ENCODE results near the gene TTLL11.

Gene TTLL11

DNA sequence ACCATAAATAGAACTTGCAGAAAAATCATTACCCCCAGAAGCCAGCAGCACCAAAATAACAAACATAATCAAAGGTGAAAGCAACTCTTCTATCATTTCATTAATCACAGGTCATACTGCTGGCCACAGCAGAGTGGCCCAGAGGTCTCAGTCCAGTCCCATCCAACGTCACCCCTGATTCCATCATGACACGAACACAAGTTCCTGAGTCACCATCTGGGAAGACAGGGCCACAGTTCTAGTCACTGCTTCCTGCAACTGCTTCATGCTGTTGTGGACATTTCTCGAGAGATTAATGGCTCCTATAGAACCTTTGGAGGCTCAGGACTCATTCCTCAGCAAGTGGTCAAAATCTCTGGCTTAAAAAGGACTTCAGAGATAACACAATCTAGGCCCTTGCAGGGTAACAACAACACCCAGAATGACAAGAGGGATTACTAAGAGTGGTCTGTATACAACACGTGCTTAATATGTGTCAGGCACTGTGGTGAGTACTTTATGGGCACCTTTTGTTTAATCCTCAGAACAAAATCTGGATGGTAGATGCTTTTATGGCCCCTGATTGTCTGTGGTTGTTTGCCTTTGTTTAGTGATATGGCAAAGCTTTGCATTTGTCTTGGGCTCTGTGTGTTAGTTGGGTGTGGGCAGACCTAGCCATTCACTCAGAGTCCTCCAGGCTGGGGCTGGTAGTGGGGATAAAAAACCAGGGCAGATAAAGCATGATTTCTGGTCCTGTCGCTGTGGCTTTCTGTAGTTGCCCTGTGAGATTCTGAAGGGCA lies 257.3 kb downstream of the TTLL11 start:
- DNase-seq (ENCODE audit: low read depth in 2 of 2): no peak

DNA sequence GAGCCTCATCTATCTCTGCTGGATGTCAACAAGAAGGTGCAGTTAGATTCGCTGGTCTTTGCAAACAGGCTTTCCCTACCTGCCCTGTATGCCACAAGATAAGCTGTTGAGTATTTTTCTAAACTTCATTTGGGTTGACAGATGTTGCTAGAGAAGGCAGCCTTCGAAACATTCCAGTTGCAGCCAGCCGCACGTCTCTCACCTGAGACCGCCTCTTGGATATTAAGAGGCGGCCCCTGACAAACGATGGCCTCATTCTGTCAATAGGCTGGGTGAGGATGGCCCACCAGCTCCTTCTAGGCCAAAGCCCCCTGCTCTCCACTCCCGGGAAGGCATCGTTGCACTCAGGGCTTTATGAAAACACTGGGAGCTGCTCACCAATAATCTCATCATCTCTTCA lies 260.0 kb downstream of the TTLL11 start:
- no peak for DNase-seq (ENCODE audit: low read depth in 2 of 2)

DNA sequence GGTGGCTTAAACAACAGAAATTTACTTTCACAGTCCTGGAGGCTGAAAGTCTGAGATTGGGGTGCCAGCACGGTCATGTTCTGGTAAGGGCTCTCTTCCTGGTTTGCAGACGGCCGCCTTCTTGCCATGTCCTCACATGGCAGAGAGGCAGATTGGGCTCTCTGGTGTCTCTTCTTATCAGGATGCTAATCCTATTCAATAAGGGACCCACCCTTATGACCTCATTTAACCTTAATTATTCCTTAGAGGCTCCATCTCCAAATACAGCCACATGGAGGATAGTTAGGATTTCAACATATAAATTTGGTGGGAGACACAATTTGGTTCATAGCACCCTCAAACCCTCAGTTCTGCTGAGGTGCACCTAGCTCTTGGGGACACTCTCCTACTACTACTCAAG lies 261.2 kb downstream of the TTLL11 start:
- DNase-seq (ENCODE audit: low read depth in 2 of 2): no peak

DNA sequence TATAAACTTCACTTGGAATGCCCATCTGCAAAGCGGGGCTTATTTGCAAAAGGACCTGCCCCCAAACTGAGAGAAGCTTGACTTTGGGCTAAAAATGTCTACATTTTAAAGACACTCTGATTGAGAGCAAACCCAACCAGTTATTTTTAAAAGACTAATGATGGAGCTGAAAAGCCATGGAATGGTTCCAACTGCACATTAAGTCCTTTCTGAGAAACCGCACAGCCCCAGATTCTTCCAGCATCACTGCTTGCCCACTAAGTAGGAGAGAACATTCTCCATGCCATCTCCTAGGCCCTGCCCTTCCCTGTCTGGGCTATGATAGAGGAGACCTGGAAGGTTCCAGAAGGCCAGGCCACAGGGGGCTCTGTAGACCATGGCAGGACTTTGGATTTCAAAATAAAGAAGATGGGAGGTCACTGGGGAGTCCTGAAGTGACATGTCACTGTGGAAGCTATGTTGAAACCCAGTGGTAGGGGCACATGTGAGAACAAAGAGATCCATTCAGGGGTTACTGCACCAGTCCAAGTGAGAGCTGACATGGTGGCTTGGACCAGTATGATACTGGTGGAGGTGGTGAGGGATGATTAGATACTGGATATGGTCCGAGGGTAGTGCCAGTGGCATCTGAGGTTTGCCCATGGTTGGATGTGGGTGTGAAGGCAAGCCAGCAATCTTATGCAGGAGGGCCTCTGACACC lies 262.5 kb downstream of the TTLL11 start:
- no peak for DNase-seq (ENCODE audit: low read depth in 2 of 2)

DNA sequence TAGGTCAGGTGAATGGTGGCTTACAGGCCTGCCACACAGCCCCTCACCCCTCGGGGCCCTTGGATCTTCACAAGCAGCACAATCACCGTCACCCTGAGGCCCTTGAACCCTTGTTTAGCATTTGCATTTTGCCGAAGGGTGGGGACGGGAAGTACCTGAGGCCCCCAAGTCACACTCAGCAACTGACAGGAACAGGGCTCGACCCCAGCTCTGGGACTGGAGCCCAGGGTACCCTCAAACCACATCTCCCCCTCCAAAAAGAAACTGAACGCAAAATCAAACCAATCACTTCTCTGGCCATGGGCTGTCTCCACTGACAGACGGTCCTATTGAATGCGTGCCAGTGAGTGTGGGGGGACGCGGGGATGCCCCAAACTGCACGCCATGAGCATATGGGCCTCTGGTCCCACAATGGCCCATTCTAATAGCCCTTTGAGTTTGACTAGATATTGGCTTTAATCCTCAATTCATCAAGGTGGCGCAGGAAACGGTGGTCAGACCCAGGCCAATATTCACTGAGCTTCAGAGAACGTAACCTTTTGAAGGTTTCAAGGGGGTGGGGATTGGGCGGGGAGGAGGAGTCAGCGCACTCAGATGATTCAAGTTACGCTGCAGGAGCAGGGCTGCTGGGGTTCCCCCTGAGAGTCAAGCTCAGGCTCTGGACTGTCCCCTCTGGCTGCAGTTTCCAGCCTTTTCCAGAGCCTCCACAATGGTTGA lies 265.7 kb downstream of the TTLL11 start:
- no peak for DNase-seq (ENCODE audit: low read depth in 2 of 2)

DNA sequence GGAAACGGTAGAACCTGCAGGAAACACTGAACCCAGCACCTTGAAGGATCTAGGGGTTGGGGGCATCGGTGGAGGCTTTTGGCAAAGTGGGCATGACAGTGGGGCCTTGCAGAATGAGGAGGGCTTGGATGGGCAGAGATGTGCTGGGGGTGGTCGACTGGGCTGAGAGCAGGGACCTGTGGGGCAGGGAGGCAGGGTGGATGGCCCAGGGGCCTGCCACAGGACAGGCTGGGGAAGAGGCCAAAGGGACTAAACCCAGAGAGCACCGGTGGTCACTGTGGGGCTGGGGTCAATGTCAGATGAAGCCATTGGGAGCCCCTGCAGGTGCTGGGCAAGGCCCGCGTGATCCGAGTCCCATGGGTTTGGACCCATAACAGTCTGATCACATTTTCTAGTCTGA lies 266.4 kb downstream of the TTLL11 start:
- DNase-seq (ENCODE audit: low read depth in 2 of 2): no peak

DNA sequence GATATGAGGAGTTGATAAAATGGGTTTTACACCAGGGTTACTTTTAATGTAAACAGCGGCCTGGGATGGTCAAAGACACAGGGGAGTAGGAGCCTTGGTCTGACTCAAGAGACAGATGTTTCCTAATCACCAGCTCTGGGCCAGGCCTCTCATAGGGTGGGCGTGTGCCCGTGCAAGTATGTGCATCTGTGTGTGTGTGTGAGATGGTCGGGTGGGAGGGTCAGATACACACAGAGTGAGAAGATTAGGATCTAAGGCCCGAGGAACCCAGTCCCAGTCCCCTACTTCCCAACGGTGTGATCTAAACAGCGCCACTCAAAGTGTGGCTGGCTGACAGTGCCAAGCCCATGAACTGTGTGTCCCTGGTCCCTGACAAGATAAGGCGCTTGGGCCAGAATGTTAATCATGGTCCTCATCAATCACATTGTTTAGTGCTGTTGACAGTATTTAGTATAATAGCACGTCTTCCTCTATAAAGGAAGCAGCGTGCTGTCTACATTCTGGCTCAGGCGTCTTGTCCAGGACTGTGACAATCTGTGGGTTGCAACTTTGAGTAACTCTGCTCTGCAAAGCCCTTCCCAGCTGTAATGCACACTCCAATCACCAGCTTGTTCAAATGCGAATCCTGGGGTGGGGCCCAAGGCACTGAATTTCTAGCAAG lies 267.9 kb downstream of the TTLL11 start:
- no peak for DNase-seq (ENCODE audit: low read depth in 2 of 2)

DNA sequence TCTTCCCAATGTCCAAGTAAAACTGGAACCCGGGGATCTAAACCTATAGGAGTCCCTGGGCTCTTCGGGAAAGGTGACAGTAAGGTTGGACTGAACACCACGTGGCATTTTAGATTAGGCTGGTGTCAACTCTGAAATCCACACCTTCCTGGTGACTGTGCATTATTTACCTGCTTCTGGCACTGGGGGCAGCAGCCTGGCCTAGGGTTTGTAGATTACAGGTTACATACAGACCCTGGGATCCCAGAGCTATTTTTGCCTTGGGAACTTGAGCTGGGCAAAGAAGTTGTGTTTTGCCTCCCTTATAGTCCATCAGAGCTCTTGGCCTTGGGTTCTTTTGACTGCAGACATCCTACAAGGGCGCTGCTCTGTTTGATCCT lies 268.5 kb downstream of the TTLL11 start:
- DNase-seq (ENCODE audit: low read depth in 2 of 2): no peak

DNA sequence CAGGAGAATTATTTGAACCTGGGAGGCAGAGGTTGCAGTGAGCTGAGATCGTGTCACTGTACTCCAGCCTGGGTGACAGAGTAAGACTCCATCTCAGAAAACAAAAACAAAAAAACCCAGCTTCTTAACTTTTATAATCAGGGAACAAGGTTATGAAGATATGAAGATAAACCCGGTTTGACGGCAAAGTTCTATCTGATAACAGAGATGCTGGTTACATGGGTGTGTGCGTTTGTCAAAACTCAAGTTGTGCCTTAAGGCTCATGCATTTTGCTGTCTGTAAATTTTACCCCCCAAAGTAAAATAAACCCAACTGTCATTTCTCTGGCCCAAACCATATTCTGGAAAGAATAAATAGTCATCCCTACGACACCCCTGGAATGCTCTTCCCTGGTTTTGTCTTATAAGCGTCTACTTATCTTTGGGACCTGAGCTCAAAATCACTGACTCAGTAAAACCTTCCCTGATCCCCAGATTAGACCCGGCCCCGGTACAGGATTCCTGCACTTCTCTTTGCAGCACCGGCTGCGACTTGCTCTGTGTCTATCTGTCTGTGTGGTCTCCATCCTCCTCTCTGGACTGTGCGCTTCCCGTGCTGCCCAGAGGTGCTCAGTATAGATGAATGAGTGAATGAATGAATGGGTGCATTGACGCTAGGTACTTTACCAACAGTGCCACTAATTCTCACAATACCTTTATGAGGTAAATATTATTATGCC lies 269.5 kb downstream of the TTLL11 start:
- DNase-seq (ENCODE audit: low read depth in 2 of 2): no peak

DNA sequence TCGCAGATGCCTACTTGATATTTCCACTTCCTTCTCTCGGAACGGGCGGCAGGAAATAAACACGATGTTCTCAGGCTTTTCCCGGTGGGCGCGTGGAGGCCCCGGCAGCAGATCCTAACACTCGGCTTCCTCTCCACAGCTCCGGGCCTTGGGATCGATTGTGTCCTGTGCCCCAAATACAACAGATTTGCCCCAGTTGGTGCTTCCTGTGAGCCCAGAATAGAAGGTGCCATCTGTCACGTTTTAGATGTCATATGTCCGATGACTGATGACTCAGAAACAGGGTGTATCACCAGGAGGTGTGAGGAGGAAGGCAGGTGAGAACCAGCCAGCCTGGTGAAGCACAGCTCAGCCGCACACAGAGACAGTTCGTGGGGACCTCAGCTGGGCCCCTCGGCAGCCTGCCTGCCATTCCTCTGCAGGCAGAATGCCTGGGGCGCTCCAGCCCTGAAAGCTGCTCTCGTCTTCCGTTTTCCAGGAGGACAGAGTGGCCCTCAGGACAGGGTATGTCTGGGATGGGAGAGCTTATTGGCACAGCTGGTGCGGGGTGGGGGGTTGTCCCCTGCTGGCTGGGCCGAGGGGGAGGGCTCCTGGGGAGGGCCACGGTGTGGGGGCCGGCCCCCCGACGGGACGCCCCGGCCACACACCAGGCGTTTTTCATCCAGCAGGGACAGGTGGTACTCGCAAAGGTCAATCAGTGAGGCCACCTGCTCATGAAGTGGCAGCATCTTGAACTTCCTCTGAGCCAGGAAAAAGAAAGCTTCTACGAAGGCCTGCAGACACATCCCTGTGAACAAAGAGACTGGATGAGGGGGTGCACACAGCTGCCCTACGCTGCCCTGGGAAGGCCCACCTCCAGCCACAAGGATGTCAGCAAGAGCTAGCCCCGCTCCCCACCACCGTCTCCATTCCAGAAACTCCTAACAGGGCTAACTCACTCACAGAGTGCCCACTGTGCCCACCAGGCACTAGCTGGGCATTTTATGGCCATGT lies 270.7 kb downstream of the TTLL11 start:
- no peak for DNase-seq (ENCODE audit: low read depth in 2 of 2)

DNA sequence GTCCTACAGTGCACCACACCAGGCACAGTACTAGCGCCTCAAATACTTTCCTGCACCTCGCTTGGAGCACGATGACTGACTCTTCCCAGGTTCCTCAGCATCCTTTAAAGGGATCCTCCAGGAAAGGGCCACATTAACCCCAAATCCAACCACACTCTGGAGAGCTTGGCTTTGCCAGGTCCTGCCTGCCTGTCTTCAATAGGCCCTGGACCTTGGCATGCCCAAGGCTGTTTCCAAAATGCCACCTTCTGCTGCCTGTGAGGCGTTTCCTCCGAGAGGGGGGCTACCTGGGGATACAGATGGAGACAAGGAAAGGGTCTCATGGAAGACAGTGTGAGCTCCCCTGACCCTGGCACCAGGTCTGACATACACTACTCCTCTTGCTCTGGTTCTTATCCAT lies 271.8 kb downstream of the TTLL11 start:
- DNase-seq (ENCODE audit: low read depth in 2 of 2): no peak

DNA sequence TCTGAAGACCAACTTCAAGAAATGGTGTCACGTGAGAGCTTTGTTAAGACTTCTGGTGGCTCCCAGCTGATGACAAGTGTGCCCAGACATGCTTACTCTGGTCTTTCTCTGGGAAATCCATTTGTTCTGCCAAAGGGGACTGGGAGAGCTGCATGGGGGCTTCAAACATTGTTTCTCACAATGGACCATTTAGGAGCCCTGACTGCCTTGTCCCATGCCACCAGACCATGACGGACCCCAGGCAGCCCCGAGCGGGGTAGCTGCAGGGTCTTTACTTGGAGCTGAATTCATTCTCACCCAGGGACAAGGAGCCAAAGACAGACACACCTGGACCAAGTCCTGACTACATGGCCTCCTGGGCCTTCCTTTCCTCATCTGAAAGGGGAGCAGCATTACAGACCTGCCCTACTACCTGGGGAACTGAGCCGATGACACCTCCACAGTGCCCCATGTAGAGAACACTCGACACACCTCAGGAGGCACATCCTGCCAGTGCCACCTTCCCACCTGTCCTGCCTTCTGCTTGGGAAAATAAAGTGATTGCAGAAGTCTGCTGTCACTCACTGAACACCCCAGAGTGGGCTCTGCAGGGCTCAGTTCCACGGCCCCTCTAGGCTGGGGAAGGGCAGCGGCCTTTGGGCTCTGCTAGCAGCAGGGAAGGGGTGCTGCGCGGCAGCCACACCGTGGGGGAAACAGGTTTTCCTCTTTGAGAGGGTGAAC lies 272.7 kb downstream of the TTLL11 start:
- no peak for DNase-seq (ENCODE audit: low read depth in 2 of 2)

DNA sequence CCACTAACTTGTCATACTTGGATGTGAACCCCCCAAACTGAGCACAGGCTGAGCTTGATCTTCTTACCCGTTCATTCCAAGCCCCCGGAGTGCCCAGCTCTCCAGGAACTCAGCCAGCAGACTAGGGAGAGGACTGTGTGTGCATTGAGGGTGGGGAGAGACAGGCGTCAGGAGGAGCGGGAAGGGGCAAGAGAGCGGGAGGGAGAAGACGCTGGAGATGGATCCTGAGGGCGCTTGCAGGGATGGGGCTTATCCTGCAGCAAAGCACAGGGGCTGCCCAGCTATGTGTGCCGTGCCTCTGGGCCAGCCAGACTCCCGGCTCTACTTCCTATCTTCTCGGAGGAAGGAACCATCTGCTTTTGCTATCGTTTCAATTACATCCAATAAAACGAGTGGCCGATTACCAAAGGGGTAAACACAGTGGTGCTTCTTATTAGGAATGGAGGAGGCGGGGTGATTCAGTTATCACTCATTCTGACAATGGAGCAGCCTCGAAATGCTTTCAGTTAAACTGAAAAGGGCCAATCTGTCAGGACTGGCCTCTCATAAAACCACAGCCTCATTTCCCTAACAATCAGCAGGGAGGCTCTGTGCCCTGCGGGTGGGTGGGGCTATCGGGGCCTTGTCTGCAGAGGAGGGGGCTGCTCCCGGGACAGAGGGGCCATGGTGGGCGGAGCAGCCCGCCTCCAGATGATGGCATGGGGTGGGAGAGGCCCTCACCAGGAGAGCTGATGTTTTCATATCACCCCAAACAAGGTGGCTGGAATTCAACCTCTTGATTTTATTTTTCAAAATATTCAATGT lies 273.5 kb downstream of the TTLL11 start:
- no peak for DNase-seq (ENCODE audit: low read depth in 2 of 2)

DNA sequence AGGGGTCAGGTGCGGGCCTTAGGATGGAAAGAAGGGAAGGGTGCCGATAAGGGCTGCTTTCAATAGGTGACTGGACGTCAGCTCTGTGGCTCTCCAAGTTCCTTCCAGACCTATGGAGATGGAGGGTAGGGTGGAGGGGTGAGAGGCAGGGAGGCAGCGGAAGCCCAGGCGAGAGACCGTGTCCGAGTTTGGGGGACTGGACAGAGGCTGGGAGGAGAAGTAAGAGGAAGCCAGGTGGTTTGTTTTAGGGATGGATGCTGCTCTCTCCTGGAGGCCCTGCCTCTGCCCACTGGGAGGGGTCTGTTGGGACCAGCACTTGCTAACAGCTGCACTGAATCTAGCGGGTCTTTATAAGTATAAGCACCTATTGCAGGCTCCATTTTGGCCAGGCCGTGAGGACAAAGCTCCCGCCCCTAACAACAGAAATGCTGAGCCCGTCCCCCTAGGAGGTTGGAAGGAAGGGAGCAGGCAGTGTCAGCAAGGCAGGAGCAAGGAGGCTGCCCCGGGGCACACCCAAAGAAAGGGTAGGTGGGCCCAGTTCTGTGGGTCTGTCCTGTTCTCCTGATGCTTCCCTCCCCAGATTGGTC lies 274.2 kb downstream of the TTLL11 start:
- DNase-seq (ENCODE audit: low read depth in 2 of 2): no peak

DNA sequence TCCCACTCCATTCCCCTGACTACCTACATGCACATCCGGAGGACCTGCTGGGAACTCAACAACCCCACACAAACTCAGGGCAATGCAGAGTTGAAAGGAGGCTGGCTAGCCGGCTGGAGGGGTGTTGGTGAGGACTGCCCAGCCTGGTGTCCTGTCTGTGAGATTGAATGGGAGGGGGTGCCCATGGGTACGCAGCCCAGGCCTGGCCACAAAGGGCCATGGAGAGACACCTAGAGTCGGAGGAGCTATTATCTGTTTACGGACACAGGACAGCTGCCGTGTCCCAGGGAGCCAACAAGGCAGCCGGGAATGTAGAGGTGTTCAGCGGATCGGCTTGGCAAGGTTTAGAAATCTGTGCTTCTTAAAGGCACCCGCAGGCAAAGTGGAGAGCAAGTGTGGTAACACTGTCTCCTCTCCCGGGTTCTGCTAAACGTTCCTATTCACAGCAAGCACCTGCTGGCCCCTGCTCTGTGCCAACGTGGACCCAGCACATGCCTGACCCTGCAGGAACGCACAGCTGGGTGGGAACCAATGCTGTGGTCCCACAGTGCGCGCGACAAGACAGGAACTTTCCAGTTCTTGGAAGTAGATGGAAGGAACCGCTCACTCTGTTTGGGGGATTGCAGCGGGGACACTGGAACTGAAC lies 275.0 kb downstream of the TTLL11 start:
- no peak for DNase-seq (ENCODE audit: low read depth in 2 of 2)

DNA sequence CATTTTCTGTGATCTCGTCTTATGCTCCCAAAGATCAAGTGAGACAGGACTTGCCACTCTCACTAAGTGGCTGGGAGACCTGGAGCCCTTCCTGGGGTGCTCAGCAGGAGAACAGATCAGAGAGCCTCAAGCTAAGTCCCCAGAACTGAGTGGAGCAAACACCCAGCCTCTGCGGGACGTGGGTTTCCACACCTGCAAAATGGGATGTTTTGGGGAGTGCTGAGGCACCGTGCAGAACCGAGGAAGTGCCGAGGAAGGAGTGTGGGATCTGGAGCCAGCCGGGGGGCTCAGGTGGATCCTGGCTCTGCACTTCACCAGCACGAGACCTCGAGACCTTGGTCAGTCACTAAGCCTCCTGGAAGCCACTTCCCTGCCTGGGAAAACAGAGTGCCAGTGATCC lies 275.6 kb downstream of the TTLL11 start:
- DNase-seq (ENCODE audit: low read depth in 2 of 2): no peak

DNA sequence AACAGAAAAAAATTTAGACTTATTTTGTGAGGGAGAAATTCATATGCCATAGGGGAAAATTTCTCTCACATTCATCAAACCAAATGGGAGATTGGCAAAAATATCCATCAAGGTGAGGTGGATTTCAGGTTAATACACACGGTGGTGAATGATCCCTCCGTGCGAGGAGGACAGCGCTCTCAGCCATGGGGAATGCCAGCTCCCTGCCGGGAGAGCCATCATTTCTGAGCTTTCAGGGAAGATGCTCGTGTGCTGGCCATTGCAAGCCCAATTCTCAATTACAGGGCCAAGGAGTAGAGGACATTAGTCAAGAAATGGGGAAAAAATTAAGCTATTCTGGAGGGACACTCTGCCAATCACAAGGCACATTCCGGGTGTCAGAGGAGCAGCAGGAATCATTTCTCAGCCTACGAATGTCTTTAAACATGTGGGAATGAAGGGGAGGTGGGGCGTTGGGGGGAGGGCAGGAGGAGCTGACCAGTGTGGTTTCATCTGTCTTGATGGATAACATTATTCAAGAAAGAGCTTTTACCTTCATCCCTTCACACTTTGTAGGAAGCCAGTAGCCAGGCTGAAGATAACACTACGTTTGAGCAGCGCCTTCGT lies 276.2 kb downstream of the TTLL11 start:
- no peak for DNase-seq (ENCODE audit: low read depth in 2 of 2)

DNA sequence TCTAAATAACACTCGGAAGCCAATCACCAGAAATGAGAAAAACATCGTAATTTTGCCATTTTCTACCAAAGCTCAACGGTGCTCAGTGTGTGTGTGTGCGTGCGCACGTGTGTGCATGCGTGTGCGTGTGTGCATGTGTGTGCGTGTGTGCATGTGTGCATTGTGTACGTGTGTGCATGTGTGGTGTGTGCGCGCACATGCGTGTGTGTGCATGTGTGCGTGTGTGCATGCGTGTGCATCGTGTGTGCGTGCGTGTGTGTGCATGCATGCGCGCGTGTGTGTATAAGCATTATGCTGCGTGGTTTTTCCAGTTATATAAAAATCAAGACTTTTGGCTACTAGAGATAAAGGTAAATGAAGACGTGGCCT lies 276.7 kb downstream of the TTLL11 start:
- DNase-seq (ENCODE audit: low read depth in 2 of 2): no peak
